GM12878 (cell line): ENCODE results near the gene NOS1AP. TPM values are rescaled to one million over a fixed set of nuclear protein-coding genes. Genes with fewer than 3 reads are reported as not detected.

Experiments used
- ATAC-seq: fragments of 200-7000 bp; cut with Tn5 transposase; 3 replicates; pipeline ENCODE4 v1.9.1; 2020; ENCODE audit warnings: mild to moderate bottlenecking, moderate library complexity
- BruUV-seq: library from RNA; stranded (reverse); fragments of 400-500 nt; replicated peaks from 2 replicates; lab custom pipeline; 2021; lab: Mats Ljungman, UMichigan
- CTCF ChIA-PET: fragments of 300-600 bp; sonication (Branson Sonifier 250); formaldehyde crosslinking; extraction: SDS; loops from one replicate; lab custom pipeline; 2021; ENCODE audit warnings: inconsistent platforms; lab: Yijun Ruan, JAX
- POLR2A ChIA-PET: fragments of 350-600 bp; formaldehyde crosslinking; extraction: SDS; loops from one replicate; lab custom pipeline; 2021; ENCODE audit warnings: inconsistent platforms; lab: Charles Lee
- RAD21 ChIA-PET: fragments of 300-600 bp; sonication (Branson Sonifier 250); formaldehyde crosslinking; loops from one replicate; lab custom pipeline; 2023; ENCODE audit warnings: antibody characterized with exemption; ENCODE audit not compliant: unreplicated experiment; lab: Charles Lee
- SMC1A ChIA-PET: fragments of 300-600 bp; sonication (Branson Sonifier 250); formaldehyde crosslinking; loops from one replicate; lab custom pipeline; 2023; ENCODE audit not compliant: unreplicated experiment, uncharacterized antibody; lab: Charles Lee
- DNase-seq: peaks from one replicate; pipeline ENCODE4 v3.0.0-alpha.2; 2011; ENCODE audit warnings: low read depth, low spot score
- FAIRE-seq: peaks from 3 replicates; lab custom pipeline; 2011; peaks lifted over from hg19 to GRCh38; lab: Jason Lieb, UNC
- H2AFZ ChIP-seq: 2 replicates; pipeline ENCODE4 v1.6.0; 2011; ENCODE audit warnings: low read depth, low read length, control low read depth; ENCODE audit not compliant: control insufficient read depth
- H3K27ac ChIP-seq: 2 replicates; pipeline ENCODE4 v1.5.1; 2011; ENCODE audit warnings: control low read depth; ENCODE audit not compliant: control insufficient read depth, insufficient read depth
- H3K27me3 ChIP-seq, 2 experiments: replicated peaks in 1 of 2; 2 replicates each; pipeline versions ENCODE4 v1.6.0 to v1.6.1; 2011; ENCODE audit warnings: low read length in 1 of 2; ENCODE audit not compliant: control insufficient read depth in 2 of 2, insufficient read depth in 2 of 2
- H3K36me3 ChIP-seq, 2 experiments: 2 replicates each; pipeline ENCODE4 v1.5.1; 2011; ENCODE audit warnings: low read length in 1 of 2; ENCODE audit not compliant: control insufficient read depth in 2 of 2, insufficient read depth in 2 of 2
- H3K4me1 ChIP-seq: 2 replicates; pipeline ENCODE4 v1.6.1; 2011; ENCODE audit warnings: mild to moderate bottlenecking, low read length, moderate library complexity, mixed read lengths; ENCODE audit not compliant: control insufficient read depth, insufficient read depth
- H3K4me2 ChIP-seq: 2 replicates; pipeline ENCODE4 v1.6.0; 2011; ENCODE audit warnings: control low read depth; ENCODE audit not compliant: control insufficient read depth, insufficient read depth
- H3K4me3 ChIP-seq: fragments of 200-600 bp; sonication (generic); 2 replicates; pipeline ENCODE4 v1.5.1; 2016
- H3K79me2 ChIP-seq: 2 replicates; pipeline ENCODE4 v1.6.0; 2011; ENCODE audit warnings: low read length; ENCODE audit not compliant: control insufficient read depth, insufficient read depth
- H3K9ac ChIP-seq: 2 replicates; pipeline ENCODE4 v1.8.0; 2011; ENCODE audit warnings: low read length, control low read depth, mixed read lengths; ENCODE audit not compliant: control insufficient read depth, insufficient read depth
- H3K9me3 ChIP-seq: replicated peaks from 3 replicates; pipeline ENCODE4 v1.5.1; 2011; ENCODE audit warnings: mild to moderate bottlenecking, low read length; ENCODE audit not compliant: control insufficient read depth, insufficient read depth
- H4K20me1 ChIP-seq: 2 replicates; pipeline ENCODE4 v1.6.0; 2011; ENCODE audit not compliant: control insufficient read depth, insufficient read depth
- CBX5 ChIP-seq: sonication (generic); IDR thresholded peaks from 2 replicates; pipeline ENCODE4 v1.6.1; 2016; ENCODE audit warnings: low read depth, moderate library complexity, mild to moderate bottlenecking, inconsistent platforms
- E4F1 ChIP-seq: fragments of 450-650 bp; IDR thresholded peaks from 2 replicates; pipeline ENCODE4 v1.6.1; 2018; ENCODE audit warnings: borderline replicate concordance, mild to moderate bottlenecking; ENCODE audit not compliant: partially characterized antibody
- EP300 ChIP-seq, 2 experiments: fragments of 150-350 bp in 1 of 2; IDR thresholded peaks; 2 replicates each; pipeline ENCODE4 v1.6.1; 2011 to 2012; ENCODE audit warnings: low read depth in 2 of 2, low read length in 2 of 2, borderline replicate concordance in 1 of 2, improper control_type of control experiment in 1 of 2, inconsistent platforms in 1 of 2; ENCODE audit not compliant: control insufficient read depth in 1 of 2
- ETV6 ChIP-seq, 2 experiments: fragments of 450-650 bp in 1 of 2; IDR thresholded peaks in 1 of 2; conservative IDR thresholded peaks in 1 of 2; 2 replicates each; pipeline ENCODE4 v1.6.1; 2014; ENCODE audit warnings: antibody characterized with exemption in 1 of 2, borderline replicate concordance in 1 of 2, low read depth in 1 of 2, mild to moderate bottlenecking in 1 of 2, moderate library complexity in 1 of 2
- IRF4 ChIP-seq: IDR thresholded peaks from 2 replicates; pipeline ENCODE4 v1.6.1; 2011; ENCODE audit warnings: low read depth, low read length
- POU2F2 ChIP-seq: IDR thresholded peaks from 3 replicates; pipeline ENCODE4 v1.6.1; 2011; ENCODE audit warnings: low read depth, mild to moderate bottlenecking, low read length, borderline replicate concordance
- RFX5 ChIP-seq: IDR thresholded peaks from 2 replicates; pipeline ENCODE4 v1.6.1; 2011; ENCODE audit warnings: low read depth, low read length, improper control_type of control experiment
- SIX5 ChIP-seq: IDR thresholded peaks from 2 replicates; pipeline ENCODE4 v1.6.1; 2011; ENCODE audit warnings: mild to moderate bottlenecking, low read depth, low read length, moderate library complexity; ENCODE audit not compliant: severe bottlenecking
- SP1 ChIP-seq: IDR thresholded peaks from one replicate; pipeline ENCODE4 v1.6.1; 2011; ENCODE audit warnings: low read depth, low read length
- TARDBP ChIP-seq: IDR thresholded peaks from 2 replicates; pipeline ENCODE4 v1.6.1; 2016; ENCODE audit warnings: borderline replicate concordance
- whole genome bisulfite sequencing: methylation state at CpG from one replicate; pipeline ENCODE4 v1.1.6; 2016; ENCODE audit warnings: low lambda C conversion rate; ENCODE audit not compliant: insufficient replicate concordance, insufficient coverage; ENCODE audit errors: missing lambda C conversion rate; 5-methylcytosine and 5-hydroxymethylcytosine counted together
- in situ Hi-C: fragments of 300-500 bp; cut with MboI; formaldehyde crosslinking; loops from 9 replicates; pipeline ENCODE4 v1.14.3; 2018; ENCODE audit warnings: mixed read lengths
- intact Hi-C: fragments of 100-400 bp; cut with micrococcal nuclease; formaldehyde crosslinking; loops from one replicate; pipeline ENCODE4 v1.14.2; 2022; ENCODE audit not compliant: unreplicated experiment
- polyA plus RNA-seq, 11 experiments: library from polyadenylated mRNA; depleted of rRNA in 4 of 11; unstranded in 6 of 11; stranded (reverse) in 5 of 11; fragments of >200 nt; fragmentation: Nextera tagmentation in 4 of 11; fragmentation: Illumina TruSeq in 1 of 11; extraction: Ambion mirVana in 4 of 11; extraction: Trizol in 1 of 11; gene quantifications; 1 replicate in 1 of 11; 2 replicates in 10 of 11; pipeline versions ENCODE4 v1.2.1 to v1.2.3, GENCODE V29; 2011 to 2016; ENCODE audit warnings: inconsistent platforms in 2 of 11, missing spikeins in 2 of 11, low read depth in 1 of 11
- total RNA-seq, 4 experiments: library from RNA; depleted of rRNA in 3 of 4; stranded (reverse); fragments of >200 nt in 3 of 4; fragmentation: Illumina TruSeq in 1 of 4; extraction: Trizol in 1 of 4; gene quantifications; 2 replicates each; pipeline versions ENCODE4 v1.2.1 to v1.2.3, GENCODE V29; 2013 to 2021
- TF ChIP-seq, protein P1 (sequence below): fragments of 450-650 bp; IDR thresholded peaks from 2 replicates; pipeline ENCODE4 v1.6.1; 2016; ENCODE audit warnings: mild to moderate bottlenecking
- TF ChIP-seq, protein P2 (sequence below): IDR thresholded peaks from 2 replicates; pipeline ENCODE4 v1.6.1; 2012; ENCODE audit warnings: low read depth, low read length, improper control_type of control experiment

NOS1AP gene
- total and polyA plus RNA-seq, 10 of the 15 experiments (the other 5 are each of a cell fraction or from before 2014, with no cell fraction given) = 0.03 to 0.15 TPM; not detected in 8

GRCh38 chr1:162070825-162071224, 1.3 kb downstream of the NOS1AP start (continued):
- TF ChIP-seq E4F1 (no peak), TARDBP (no peak), SIX5 (no peak)
- TF ChIP-seq, protein P1, sequence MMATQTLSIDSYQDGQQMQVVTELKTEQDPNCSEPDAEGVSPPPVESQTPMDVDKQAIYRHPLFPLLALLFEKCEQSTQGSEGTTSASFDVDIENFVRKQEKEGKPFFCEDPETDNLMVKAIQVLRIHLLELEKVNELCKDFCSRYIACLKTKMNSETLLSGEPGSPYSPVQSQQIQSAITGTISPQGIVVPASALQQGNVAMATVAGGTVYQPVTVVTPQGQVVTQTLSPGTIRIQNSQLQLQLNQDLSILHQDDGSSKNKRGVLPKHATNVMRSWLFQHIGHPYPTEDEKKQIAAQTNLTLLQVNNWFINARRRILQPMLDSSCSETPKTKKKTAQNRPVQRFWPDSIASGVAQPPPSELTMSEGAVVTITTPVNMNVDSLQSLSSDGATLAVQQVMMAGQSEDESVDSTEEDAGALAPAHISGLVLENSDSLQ = no peak

GRCh38 chr1:162072740-162073139, 3.2 kb downstream of the NOS1AP start:
- ChIA-PET POLR2A (no interaction called here), RAD21 (no interaction called here), SMC1A (no interaction called here), CTCF (no interaction called here)
- Histone ChIP-seq H3K79me2 (no peaks in the 10 kb centered on the region), H4K20me1 (peaks cover 4% of the 10 kb centered on the region; the same call in 1 of the 2 replicates), H3K9ac (no peak overlapping the region), H3K36me3 (no peaks in the 10 kb centered on the region), H3K4me3 (no peak overlapping the region), H3K4me1 (no peaks in the 10 kb centered on the region), H3K4me2 (no peak overlapping the region), H3K9me3 (no peaks in the 10 kb centered on the region), H3K27ac (no peak overlapping the region), H2AFZ (no peak overlapping the region), H3K27me3 (peaks cover 8 to 11% of the 10 kb centered on the region in 2 experiments)
- intact Hi-C loops = no loop called here
- 16% methylated on average over 3 of the region's 3 CpGs for WGBS
- TF ChIP-seq, protein P2, sequence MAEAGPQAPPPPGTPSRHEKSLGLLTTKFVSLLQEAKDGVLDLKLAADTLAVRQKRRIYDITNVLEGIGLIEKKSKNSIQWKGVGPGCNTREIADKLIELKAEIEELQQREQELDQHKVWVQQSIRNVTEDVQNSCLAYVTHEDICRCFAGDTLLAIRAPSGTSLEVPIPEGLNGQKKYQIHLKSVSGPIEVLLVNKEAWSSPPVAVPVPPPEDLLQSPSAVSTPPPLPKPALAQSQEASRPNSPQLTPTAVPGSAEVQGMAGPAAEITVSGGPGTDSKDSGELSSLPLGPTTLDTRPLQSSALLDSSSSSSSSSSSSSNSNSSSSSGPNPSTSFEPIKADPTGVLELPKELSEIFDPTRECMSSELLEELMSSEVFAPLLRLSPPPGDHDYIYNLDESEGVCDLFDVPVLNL = no peak
- TF ChIP-seq EP300 (IDR thresholded peaks at IDR 0.05; ENCODE audit: borderline replicate concordance in 1 of 2, control insufficient read depth in 1 of 2, low read depth in 2 of 2, low read length in 2 of 2) (no peak), IRF4 (no peak), SP1 (no peak), ETV6 (conservative IDR thresholded peaks at IDR 0.05 in 1 of 2, IDR thresholded peaks at IDR 0.05 in 1 of 2; ENCODE audit: borderline replicate concordance in 1 of 2, low read depth in 1 of 2) (no peak), POU2F2 (no peak), CBX5 (no peak), RFX5 (no peak)
- in situ Hi-C loops = no loop called here
- no peak for FAIRE-seq
- no TSS peak for BruUV-seq
- no peak for DNase-seq
- ATAC-seq = no peak
